ENCODE measurements around the gene PSMC3. TPM values are rescaled to one million over a fixed set of nuclear protein-coding genes. Genes with fewer than 3 reads are reported as not detected.

Gene PSMC3
- total RNA-seq, 1 experiment from 2014 or later, result 179 TPM

DNA sequence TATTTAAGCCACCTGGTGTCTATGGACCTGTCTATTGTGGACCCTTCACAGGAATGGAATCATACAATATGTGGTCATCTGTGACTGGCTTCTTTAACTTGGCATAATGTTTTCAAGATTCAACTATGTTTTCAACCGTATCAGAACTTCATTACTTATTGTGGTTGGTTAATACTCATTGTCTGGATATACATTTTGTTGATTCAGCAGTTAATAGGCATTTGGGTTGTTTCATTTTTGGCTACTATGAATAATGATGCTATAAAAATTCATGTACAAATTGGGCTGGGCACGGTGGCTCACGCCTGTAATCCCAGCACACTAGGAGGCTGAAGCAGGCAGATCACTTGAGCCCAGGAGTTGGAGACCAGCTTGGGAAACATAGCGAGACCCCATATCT, 25.2 kb upstream of the PSMC3 start:
- Histone ChIP-seq H2BK120ac (ENCODE audit: low read depth, low read length, poor library complexity, severe bottlenecking) (no peak overlapping the region), H3K56ac (ENCODE audit: insufficient read length, low read depth, low read length) (no peak overlapping the region)

More for the DNA sequence above, 25.2 kb upstream of the PSMC3 start:
- H2AFZ ChIP-seq (ENCODE audit: low read length), result no peak overlapping the region
- peaks cover 0 to 6% of the 10 kb centered on the region in 2 experiments; a peak in 1 of 4 replicates for H3K4me1 Mint-ChIP-seq
- H3T11ph ChIP-seq (ENCODE audit: low read length), result no peak overlapping the region
- DNase-seq, result no peak
- H3K27ac Mint-ChIP-seq, result no peak overlapping the region
- H3K36me3 Mint-ChIP-seq (ENCODE audit: insufficient read depth in 1 of 3, low read depth in 3 of 3), result no peaks in the 10 kb centered on the region
- H2BK12ac ChIP-seq (ENCODE audit: insufficient read length, low read depth, low read length), result no peak overlapping the region
- H3K27me3 ChIP-seq (ENCODE audit: insufficient read depth, low read length), result no peaks in the 10 kb centered on the region
- no peak overlapping the region for H2BK15ac ChIP-seq (ENCODE audit: low read depth, low read length)
- no peaks in the 10 kb centered on the region for H3K4me1 ChIP-seq (ENCODE audit: insufficient read depth, low read length)
- H4K5ac ChIP-seq (ENCODE audit: insufficient read length, low read depth, low read length), result no peak overlapping the region
- no peaks in the 10 kb centered on the region for H3K23me2 ChIP-seq (ENCODE audit: insufficient read length, low read depth, low read length, poor library complexity, severe bottlenecking)
- no peak overlapping the region for H2BK5ac ChIP-seq (ENCODE audit: insufficient read length, low read length)
- H2BK20ac ChIP-seq (ENCODE audit: low read depth, low read length, poor library complexity, severe bottlenecking), result no peak overlapping the region
- H3K27ac ChIP-seq (ENCODE audit: insufficient read length, low read depth, low read length), result no peak overlapping the region
- TF ChIP-seq, protein P1, sequence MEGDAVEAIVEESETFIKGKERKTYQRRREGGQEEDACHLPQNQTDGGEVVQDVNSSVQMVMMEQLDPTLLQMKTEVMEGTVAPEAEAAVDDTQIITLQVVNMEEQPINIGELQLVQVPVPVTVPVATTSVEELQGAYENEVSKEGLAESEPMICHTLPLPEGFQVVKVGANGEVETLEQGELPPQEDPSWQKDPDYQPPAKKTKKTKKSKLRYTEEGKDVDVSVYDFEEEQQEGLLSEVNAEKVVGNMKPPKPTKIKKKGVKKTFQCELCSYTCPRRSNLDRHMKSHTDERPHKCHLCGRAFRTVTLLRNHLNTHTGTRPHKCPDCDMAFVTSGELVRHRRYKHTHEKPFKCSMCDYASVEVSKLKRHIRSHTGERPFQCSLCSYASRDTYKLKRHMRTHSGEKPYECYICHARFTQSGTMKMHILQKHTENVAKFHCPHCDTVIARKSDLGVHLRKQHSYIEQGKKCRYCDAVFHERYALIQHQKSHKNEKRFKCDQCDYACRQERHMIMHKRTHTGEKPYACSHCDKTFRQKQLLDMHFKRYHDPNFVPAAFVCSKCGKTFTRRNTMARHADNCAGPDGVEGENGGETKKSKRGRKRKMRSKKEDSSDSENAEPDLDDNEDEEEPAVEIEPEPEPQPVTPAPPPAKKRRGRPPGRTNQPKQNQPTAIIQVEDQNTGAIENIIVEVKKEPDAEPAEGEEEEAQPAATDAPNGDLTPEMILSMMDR (conservative IDR thresholded peaks at IDR 0.05), result no peak
- no peak overlapping the region for H3K4me2 ChIP-seq (ENCODE audit: insufficient read depth, insufficient read length, low read length)
- no peak overlapping the region for H3K23ac ChIP-seq (ENCODE audit: insufficient read length, low read depth, low read length)
- H4K20me1 ChIP-seq (ENCODE audit: control insufficient read depth, insufficient read depth, insufficient read length), result no peaks in the 10 kb centered on the region
- no peaks in the 10 kb centered on the region for H3K27me3 Mint-ChIP-seq (ENCODE audit: low read depth)
- no CpG with 5 or more reads among the region's 4 CpGs for WGBS (ENCODE audit: extremely low coverage, insufficient read length, low lambda C conversion rate)
- H3K9me3 Mint-ChIP-seq, result no peaks in the 10 kb centered on the region
- no peak overlapping the region for H4K8ac ChIP-seq (replicated peaks; ENCODE audit: insufficient read length, low read depth, low read length)
- H3K14ac ChIP-seq (ENCODE audit: insufficient read depth, low read length), result no peak overlapping the region
- no peak overlapping the region for H2AK5ac ChIP-seq (ENCODE audit: insufficient read length, low read length)
- H3K4ac ChIP-seq (ENCODE audit: low read depth, low read length), result no peak overlapping the region
- no peaks in the 10 kb centered on the region for H3K79me2 ChIP-seq (ENCODE audit: insufficient read depth, low read length)
- no peaks in the 10 kb centered on the region for H3K79me1 ChIP-seq (ENCODE audit: insufficient read depth, low read depth, low read length, poor library complexity, severe bottlenecking)
- H3K9ac ChIP-seq (ENCODE audit: extremely low read depth, insufficient read length, low read length), result no peak overlapping the region
- H3K9me3 ChIP-seq (ENCODE audit: control insufficient read depth, low read depth, low read length), result no peaks in the 10 kb centered on the region
- no peak overlapping the region for H4K91ac ChIP-seq (ENCODE audit: insufficient read length, low read depth, low read length)
- no peak overlapping the region for H3K4me3 Mint-ChIP-seq
- no peak overlapping the region for H3K18ac ChIP-seq (ENCODE audit: insufficient read length, low read depth, low read length)
